LNCAP (cell line): Measurements from ENCODE around the gene LGALS1.

Experiments used
- TF ChIP-seq, protein P1 (sequence below): fragments of 450-650 bp; IDR thresholded peaks from 2 replicates; pipeline ENCODE4 v1.5.1; 2017; ENCODE audit warnings: mild to moderate bottlenecking

Gene LGALS1

DNA sequence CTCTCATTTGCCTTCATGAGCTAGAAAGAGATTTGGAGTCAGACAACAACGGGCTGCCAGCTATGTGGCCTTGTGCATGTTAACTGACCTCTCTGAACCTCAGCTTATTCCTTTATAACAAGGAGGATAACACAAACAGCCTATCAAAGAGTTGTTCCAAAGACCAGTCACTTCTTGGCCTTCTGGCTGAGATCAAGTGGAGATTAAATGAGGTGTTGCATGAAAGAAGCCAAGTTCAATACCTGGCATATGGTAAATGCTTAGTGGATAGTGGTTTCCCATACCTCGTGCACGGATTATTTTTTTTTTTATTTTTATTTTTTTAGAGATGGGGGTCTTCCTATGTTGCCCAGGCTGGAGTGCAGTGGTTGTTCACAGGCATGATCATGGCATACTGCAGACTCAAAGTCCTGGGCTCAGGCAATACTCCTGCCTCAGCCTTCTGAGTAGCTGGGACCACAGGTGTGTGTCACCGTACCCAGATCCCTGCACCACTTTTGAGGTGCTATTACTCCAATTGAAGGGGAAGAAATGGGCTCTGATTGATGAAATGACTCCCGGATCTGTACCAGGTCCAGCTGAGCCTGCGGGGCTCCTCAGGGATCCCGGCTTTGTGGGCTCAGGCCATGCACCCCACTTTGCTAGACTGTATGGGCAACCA lies 4.9 kb downstream of the LGALS1 start:
- TF ChIP-seq, protein P1, sequence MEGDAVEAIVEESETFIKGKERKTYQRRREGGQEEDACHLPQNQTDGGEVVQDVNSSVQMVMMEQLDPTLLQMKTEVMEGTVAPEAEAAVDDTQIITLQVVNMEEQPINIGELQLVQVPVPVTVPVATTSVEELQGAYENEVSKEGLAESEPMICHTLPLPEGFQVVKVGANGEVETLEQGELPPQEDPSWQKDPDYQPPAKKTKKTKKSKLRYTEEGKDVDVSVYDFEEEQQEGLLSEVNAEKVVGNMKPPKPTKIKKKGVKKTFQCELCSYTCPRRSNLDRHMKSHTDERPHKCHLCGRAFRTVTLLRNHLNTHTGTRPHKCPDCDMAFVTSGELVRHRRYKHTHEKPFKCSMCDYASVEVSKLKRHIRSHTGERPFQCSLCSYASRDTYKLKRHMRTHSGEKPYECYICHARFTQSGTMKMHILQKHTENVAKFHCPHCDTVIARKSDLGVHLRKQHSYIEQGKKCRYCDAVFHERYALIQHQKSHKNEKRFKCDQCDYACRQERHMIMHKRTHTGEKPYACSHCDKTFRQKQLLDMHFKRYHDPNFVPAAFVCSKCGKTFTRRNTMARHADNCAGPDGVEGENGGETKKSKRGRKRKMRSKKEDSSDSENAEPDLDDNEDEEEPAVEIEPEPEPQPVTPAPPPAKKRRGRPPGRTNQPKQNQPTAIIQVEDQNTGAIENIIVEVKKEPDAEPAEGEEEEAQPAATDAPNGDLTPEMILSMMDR: no peak

DNA sequence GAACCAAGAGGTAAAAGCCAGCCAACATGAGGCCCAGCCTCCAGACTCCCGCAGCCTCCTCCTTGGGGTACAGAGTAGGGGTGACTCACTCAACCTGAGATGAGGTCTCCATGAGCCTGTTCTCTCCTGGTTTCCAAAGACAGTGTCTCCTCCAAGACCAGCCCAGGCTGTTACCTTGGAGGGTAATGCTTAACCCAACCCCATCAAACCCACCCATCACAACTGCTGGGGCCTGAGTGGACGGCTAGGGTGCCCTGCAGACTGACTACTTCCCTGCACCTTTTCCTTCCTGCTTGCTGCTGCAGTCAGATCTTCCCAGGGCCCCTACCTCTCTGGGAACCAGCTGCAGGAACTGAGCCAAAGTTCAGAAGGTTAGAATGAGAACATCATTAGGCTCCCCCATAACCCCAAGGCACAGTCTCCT lies 5.6 kb downstream of the LGALS1 start:
- TF ChIP-seq, protein P1: no peak

DNA sequence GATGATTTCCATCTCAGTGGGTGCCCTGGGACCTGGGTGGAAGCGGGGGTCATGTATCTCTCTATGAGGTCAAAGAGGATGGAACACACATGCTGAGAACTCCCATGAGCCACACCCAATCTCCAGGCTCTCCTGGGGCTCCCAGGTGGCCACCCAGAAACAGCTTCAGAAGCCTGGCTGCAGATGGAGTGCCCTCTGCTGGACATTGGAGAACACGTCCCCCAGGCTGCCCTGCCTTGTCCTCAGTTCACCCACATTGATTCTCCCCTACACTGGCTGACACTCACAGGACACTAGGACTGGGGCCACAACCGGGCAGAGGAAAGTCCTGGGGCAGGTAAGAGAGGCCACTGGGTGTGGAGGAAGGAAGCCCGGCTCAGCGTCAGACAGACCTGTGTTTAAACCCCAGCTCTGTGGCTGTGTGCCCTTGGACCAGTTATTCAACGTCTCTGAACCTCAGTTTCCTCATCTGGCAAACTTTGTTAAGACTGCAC lies 6.2 kb downstream of the LGALS1 start:
- TF ChIP-seq, protein P1: peak; percentile 83

DNA sequence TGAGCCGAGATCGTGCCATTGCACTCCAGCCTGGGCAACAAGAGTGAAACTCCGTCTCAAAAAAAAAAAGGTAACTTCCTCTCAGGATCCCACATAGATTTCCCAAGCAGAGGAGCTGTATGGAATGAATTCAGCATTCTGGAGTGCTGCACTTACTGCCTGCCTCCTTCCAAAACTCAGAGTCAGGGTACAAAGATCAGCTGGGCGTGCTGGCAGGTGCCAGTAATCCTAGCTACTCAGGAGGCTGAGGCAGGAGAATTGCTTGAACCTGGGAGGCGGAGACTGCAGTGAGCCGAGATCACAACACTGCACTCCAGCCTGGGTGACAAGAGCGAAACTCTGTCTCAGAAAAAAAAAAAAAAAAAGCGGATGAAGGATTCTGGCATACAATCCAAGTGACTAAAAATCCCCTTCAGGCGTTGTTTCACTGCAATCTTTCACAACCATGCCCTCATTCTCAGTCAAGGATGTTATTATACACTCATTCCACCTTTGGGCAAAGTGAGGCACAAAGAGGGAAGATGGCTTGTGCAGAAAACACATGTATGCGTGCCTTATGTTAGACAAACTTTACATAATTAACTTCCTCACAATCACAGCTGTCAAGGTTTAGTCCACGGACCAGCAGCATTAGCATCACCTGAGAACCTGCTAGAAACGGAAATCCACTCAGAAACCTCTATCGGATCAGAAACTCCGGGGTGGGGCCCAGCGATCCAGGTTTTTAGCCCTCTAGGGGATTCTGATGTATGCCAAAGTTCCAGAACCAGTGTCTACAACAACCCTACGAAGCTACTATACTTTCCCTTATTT lies 9.6 kb downstream of the LGALS1 start:
- TF ChIP-seq, protein P1: no peak

DNA sequence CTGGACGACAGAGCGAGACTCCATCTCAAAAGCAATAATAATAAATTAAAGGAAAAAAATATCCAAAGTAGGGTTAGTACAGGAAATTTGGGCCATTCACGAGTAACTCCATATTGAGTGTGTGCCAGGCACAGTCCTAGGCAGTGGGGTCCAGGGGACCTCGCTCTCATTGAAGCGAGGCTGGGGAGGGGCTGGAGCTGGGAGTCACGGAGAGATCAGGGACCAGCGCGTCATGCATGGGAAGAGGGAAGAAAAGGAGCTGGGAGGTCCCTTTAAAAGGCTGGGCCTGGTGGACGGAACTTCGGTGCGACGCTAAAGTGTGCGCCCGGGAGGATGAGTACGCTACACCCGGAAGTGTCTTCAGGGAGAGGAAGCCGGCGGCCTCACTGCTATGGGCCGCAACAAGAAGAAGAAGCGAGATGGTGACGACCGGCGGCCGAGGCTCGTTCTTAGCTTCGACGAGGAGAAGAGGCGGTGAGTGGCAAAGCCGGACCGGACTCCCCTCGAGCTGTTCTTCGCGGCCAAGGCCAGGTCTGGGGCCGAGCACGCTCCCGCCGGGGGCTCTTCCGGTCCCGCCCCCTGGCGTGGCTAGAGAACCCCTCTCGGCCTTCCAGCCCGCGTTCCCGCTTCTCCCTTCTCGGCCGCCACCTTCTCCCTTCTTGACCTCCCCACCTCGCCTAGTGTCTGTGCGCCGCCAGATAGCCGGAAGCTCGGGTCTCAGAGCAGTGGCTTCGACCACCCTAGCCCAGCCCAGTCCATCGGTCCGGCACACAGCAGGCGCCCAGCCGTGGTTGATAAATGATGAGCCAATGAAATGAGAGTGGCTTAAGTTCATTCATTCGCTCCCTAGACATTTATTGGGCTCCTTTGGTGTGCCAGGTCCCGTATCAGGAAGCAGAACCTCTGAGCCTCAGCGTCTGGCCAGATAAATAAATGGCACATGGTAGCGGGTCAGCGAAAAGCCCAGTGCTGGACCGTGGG lies 10.9 kb downstream of the LGALS1 start, which contains the start of gene NOL12:
Gene NOL12 (plus strand): TSS at position 342 of the 981 bp plus-strand sequence. CDS start 50 bp downstream, at position 392.
- TF ChIP-seq, protein P1: no peak

DNA sequence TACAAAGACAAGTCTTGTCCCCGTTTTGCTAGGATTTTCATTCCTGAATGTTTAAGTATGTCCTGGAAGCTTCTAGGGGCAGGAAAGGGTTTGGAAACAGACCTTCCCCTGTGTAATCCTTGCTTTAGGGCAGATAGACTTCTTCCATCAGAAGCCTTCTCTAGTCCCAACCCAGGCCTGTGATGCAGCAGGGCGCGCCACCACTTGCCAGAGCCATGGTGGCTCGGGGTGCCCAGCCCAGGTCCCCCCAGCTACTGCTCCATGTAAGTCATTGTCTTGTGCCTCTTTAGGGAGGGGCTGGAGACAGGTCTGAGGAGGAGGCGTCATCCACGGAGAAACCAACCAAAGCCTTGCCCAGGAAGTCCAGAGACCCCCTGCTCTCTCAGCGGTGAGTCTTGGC lies 15.0 kb downstream of the LGALS1 start:
- TF ChIP-seq, protein P1: no peak

DNA sequence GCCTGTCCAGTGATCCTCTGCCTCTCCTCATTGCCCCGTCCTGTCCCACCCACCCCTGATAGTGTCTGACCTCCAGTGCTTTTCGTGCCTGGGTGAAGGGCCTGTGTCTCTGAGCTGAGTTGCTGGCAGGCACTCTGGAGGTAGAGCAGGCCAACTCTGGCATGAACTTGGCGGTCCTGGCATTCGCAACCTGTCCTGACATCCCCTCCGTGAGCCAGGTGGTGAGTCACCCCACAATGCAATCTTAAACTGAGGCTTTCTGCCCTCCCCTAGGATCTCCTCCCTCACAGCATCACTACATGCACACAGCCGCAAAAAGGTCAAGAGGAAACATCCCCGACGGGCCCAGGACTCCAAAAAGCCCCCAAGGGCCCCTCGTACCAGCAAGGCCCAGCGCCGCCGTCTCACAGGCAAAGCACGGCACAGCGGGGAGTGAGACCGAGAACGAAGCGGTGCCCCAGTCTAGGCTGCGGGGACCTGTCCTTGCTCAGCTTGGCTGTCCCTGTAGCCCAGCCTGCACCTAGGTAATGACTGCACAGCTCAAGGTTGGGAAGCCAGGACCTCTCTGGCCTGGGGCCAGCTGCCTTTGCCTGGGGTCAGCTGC lies 15.6 kb downstream of the LGALS1 start:
- TF ChIP-seq, protein P1: no peak
